H9 (cell line): Measurements from ENCODE around the gene FOXN4. TPM values are rescaled to one million over a fixed set of nuclear protein-coding genes. Genes with fewer than 3 reads are reported as not detected.

Source experiments
- DNase-seq: peaks from one replicate; pipeline ENCODE4 v3.0.0-alpha.2; 2017
- H2AFZ ChIP-seq: one replicate; pipeline ENCODE4 v1.6.1; 2013; ENCODE audit warnings: mild to moderate bottlenecking, low read length, control low read depth, moderate library complexity
- H2AK5ac ChIP-seq: 2 replicates; pipeline ENCODE4 v1.6.1; 2013; ENCODE audit warnings: low read length, control low read depth, mixed read lengths; ENCODE audit not compliant: insufficient read length
- H2BK120ac ChIP-seq: one replicate; pipeline ENCODE4 v1.6.1; 2013; ENCODE audit warnings: low read depth, mild to moderate bottlenecking, low read length, control low read depth, inconsistent platforms; ENCODE audit not compliant: poor library complexity, severe bottlenecking
- H2BK12ac ChIP-seq: 2 replicates; pipeline ENCODE4 v1.6.1; 2013; ENCODE audit warnings: low read length, control low read depth, mixed read lengths, low read depth; ENCODE audit not compliant: insufficient read length
- H2BK15ac ChIP-seq: 2 replicates; pipeline ENCODE4 v1.6.1; 2013; ENCODE audit warnings: low read depth, low read length, control low read depth
- H2BK20ac ChIP-seq: one replicate; pipeline ENCODE4 v1.6.1; 2013; ENCODE audit warnings: low read depth, mild to moderate bottlenecking, low read length, control low read depth, inconsistent platforms; ENCODE audit not compliant: poor library complexity, severe bottlenecking
- H2BK5ac ChIP-seq: 2 replicates; pipeline ENCODE4 v1.6.1; 2013; ENCODE audit warnings: low read length, control low read depth, mixed read lengths; ENCODE audit not compliant: insufficient read length
- H3K14ac ChIP-seq: 2 replicates; pipeline ENCODE4 v1.6.1; 2013; ENCODE audit warnings: low read length, control low read depth; ENCODE audit not compliant: insufficient read depth
- H3K18ac ChIP-seq: 2 replicates; pipeline ENCODE4 v1.6.1; 2013; ENCODE audit warnings: low read depth, mild to moderate bottlenecking, mixed read lengths, low read length, control low read depth; ENCODE audit not compliant: insufficient read length
- H3K23ac ChIP-seq: 2 replicates; pipeline ENCODE4 v1.6.1; 2013; ENCODE audit warnings: low read length, control low read depth, mixed read lengths, low read depth; ENCODE audit not compliant: insufficient read length
- H3K23me2 ChIP-seq: 2 replicates; pipeline ENCODE4 v1.6.1; 2013; ENCODE audit warnings: low read depth, mild to moderate bottlenecking, mixed read lengths, low read length, control low read depth; ENCODE audit not compliant: insufficient read length, poor library complexity, severe bottlenecking
- H3K27ac ChIP-seq: 2 replicates; pipeline ENCODE4 v1.5.1; 2013; ENCODE audit warnings: low read length, control low read depth, mixed read lengths, low read depth; ENCODE audit not compliant: insufficient read length
- H3K27me3 ChIP-seq: 2 replicates; pipeline ENCODE4 v1.6.1; 2013; ENCODE audit warnings: low read length, control low read depth, inconsistent platforms; ENCODE audit not compliant: insufficient read depth
- H3K4ac ChIP-seq: 2 replicates; pipeline ENCODE4 v1.6.1; 2013; ENCODE audit warnings: low read depth, mild to moderate bottlenecking, control low read depth, inconsistent platforms, low read length, moderate library complexity
- H3K4me1 ChIP-seq: 2 replicates; pipeline ENCODE4 v1.6.1; 2013; ENCODE audit warnings: low read length, control low read depth, inconsistent platforms; ENCODE audit not compliant: insufficient read depth
- H3K4me2 ChIP-seq: 2 replicates; pipeline ENCODE4 v1.6.1; 2013; ENCODE audit warnings: low read length, control low read depth, mixed read lengths; ENCODE audit not compliant: insufficient read length, insufficient read depth
- H3K56ac ChIP-seq: 2 replicates; pipeline ENCODE4 v1.6.1; 2013; ENCODE audit warnings: low read depth, mild to moderate bottlenecking, mixed read lengths, low read length, control low read depth; ENCODE audit not compliant: insufficient read length
- H3K79me1 ChIP-seq: 2 replicates; pipeline ENCODE4 v1.6.1; 2013; ENCODE audit warnings: low read depth, mild to moderate bottlenecking, moderate library complexity, low read length, control low read depth, inconsistent platforms; ENCODE audit not compliant: insufficient read depth, poor library complexity, severe bottlenecking
- H3K79me2 ChIP-seq: 2 replicates; pipeline ENCODE4 v1.6.1; 2013; ENCODE audit warnings: low read length, control low read depth, inconsistent platforms; ENCODE audit not compliant: insufficient read depth
- H3K9ac ChIP-seq: 2 replicates; pipeline ENCODE4 v1.6.1; 2013; ENCODE audit warnings: low read length, control low read depth, mixed read lengths; ENCODE audit not compliant: insufficient read length; ENCODE audit errors: extremely low read depth
- H3K9me3 ChIP-seq: one replicate; pipeline ENCODE4 v1.6.1; 2013; ENCODE audit warnings: low read depth, low read length, inconsistent platforms; ENCODE audit not compliant: control insufficient read depth
- H3T11ph ChIP-seq: one replicate; pipeline ENCODE4 v1.6.1; 2013; ENCODE audit warnings: mild to moderate bottlenecking, low read length, control low read depth, inconsistent platforms
- H4K20me1 ChIP-seq: one replicate; pipeline ENCODE4 v1.6.1; 2013; ENCODE audit not compliant: control insufficient read depth, insufficient read length, insufficient read depth
- H4K5ac ChIP-seq: 2 replicates; pipeline ENCODE4 v1.6.1; 2013; ENCODE audit warnings: low read depth, mild to moderate bottlenecking, mixed read lengths, low read length, control low read depth; ENCODE audit not compliant: insufficient read length
- H4K8ac ChIP-seq: replicated peaks from 2 replicates; pipeline ENCODE4 v1.6.1; 2013; ENCODE audit warnings: low read length, control low read depth, mixed read lengths, low read depth; ENCODE audit not compliant: insufficient read length
- H4K91ac ChIP-seq: 2 replicates; pipeline ENCODE4 v1.6.1; 2013; ENCODE audit warnings: low read depth, mild to moderate bottlenecking, moderate library complexity, mixed read lengths, low read length, control low read depth; ENCODE audit not compliant: insufficient read length
- H3K27ac Mint-ChIP-seq, 3 experiments: 2 replicates in 2 of 3; 3 replicates in 1 of 3; pipeline ENCODE4 v1.8.0; 2020 to 2021; ENCODE audit warnings: mixed read lengths in 3 of 3, mild to moderate bottlenecking in 1 of 3, moderate library complexity in 1 of 3
- H3K27me3 Mint-ChIP-seq: 2 replicates; pipeline ENCODE4 v1.8.0; 2021; ENCODE audit warnings: low read depth, mild to moderate bottlenecking, moderate library complexity, mixed read lengths
- H3K36me3 Mint-ChIP-seq, 3 experiments: 2 replicates in 2 of 3; 3 replicates in 1 of 3; pipeline ENCODE4 v1.8.0; 2020 to 2021; ENCODE audit warnings: low read depth in 3 of 3, mixed read lengths in 3 of 3; ENCODE audit not compliant: insufficient read depth in 1 of 3
- H3K4me1 Mint-ChIP-seq, 2 experiments: 2 replicates each; pipeline ENCODE4 v1.8.0; 2020; ENCODE audit warnings: mixed read lengths in 2 of 2
- H3K4me3 Mint-ChIP-seq, 2 experiments: 2 replicates in 1 of 2; 3 replicates in 1 of 2; pipeline ENCODE4 v1.8.0; 2020 to 2021; ENCODE audit warnings: mild to moderate bottlenecking in 2 of 2, mixed read lengths in 2 of 2, moderate library complexity in 1 of 2
- H3K9me3 Mint-ChIP-seq, 2 experiments: 2 replicates in 1 of 2; 3 replicates in 1 of 2; pipeline ENCODE4 v1.8.0; 2020; ENCODE audit warnings: mild to moderate bottlenecking in 2 of 2, mixed read lengths in 2 of 2, moderate library complexity in 1 of 2
- CTCF ChIP-seq: fragments of 200-600 bp; sonication (generic); conservative IDR thresholded peaks from 3 replicates; pipeline ENCODE4 v1.8.0; 2021; ENCODE audit warnings: antibody characterized with exemption, mild to moderate bottlenecking
- WGBS: extraction: QIAGEN DNeasy Blood & Tissue Kit; methylation state at CpG from one replicate; pipeline ENCODE4 v1.1.7; 2013; ENCODE audit warnings: missing lambda C conversion rate, low lambda C conversion rate, mixed read lengths; ENCODE audit not compliant: insufficient read length; ENCODE audit errors: extremely low coverage; 5-methylcytosine and 5-hydroxymethylcytosine counted together
- total RNA-seq: library from RNA; stranded (reverse); gene quantifications from 2 replicates; pipeline ENCODE4 v1.2.1, GENCODE V29; 2021

FOXN4 gene
- total RNA-seq, 1 experiment from 2014 or later: 0.39 TPM

DNA sequence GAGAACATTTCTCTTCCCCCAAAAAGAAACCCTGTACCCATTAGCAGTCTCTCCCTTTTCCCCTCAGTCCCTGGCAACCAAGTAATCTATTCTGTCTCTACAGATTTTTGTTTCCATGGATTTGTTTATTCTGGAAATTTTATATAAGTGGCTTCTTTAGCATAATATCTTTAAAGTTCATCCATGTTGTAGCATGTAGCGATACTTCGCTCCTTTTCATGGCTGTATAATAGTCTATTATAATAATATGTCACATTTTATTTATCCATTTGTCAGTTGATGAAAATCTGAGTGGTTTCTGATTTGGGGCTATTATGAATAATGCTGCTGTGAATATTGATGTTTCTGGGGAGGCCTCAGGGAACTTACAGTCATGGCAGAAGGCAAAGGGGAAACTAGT is 25.8 kb upstream of the FOXN4 start:
- Histone ChIP-seq H2BK5ac (no peak overlapping the region), H2AK5ac (no peak overlapping the region), H3K79me1 (no peaks in the 10 kb centered on the region), H3K14ac (no peak overlapping the region), H2AFZ (no peak overlapping the region), H3T11ph (no peak overlapping the region), H3K27ac (no peak overlapping the region), H2BK20ac (no peak overlapping the region), H3K18ac (no peak overlapping the region), H3K4me2 (no peak overlapping the region), H3K27me3 (no peaks in the 10 kb centered on the region), H2BK15ac (no peak overlapping the region), H4K5ac (no peak overlapping the region), H3K56ac (no peak overlapping the region), H2BK120ac (no peak overlapping the region), H3K23ac (no peak overlapping the region), H4K20me1 (no peaks in the 10 kb centered on the region), H2BK12ac (no peak overlapping the region), H4K91ac (no peak overlapping the region), H4K8ac (no peak overlapping the region), H3K23me2 (no peaks in the 10 kb centered on the region), H3K9ac (no peak overlapping the region), H3K79me2 (no peaks in the 10 kb centered on the region), H3K4ac (no peak overlapping the region), H3K4me1 (no peaks in the 10 kb centered on the region; the same call in 1 of the 2 replicates), H3K9me3 (no peaks in the 10 kb centered on the region)
- peaks cover 0 to 5% of the 10 kb centered on the region in 2 experiments; a peak in 2 of 5 replicates for H3K9me3 Mint-ChIP-seq
- DNase-seq: no peak
- H3K4me3 Mint-ChIP-seq: no peak overlapping the region
- WGBS: no CpG with 5 or more reads among the region's 2 CpGs
- peaks cover 0 to 10% of the 10 kb centered on the region in 2 experiments; a peak in 1 of 4 replicates for H3K4me1 Mint-ChIP-seq
- no peak overlapping the region for H3K27ac Mint-ChIP-seq
- TF ChIP-seq CTCF: no peak
- H3K36me3 Mint-ChIP-seq: no peaks in the 10 kb centered on the region
- H3K27me3 Mint-ChIP-seq: peaks cover 4% of the 10 kb centered on the region; the same call in 1 of the 2 replicates
